LHCN-M2 (cell line): ENCODE results near the gene SYNE2. TPM values are rescaled to one million over a fixed set of nuclear protein-coding genes. Genes with fewer than 3 reads are reported as not detected.
"Not testable (repeated sequence)": the region's sequence is repeated elsewhere in the genome, so short reads cannot be mapped to it uniquely, and the experiment has no call there.

Experiments used
- DNase-seq: peaks from one replicate; pipeline ENCODE4 v3.0.0-alpha.2; 2012; ENCODE audit warnings: low read depth
- polyA plus RNA-seq: library from polyadenylated mRNA; unstranded; fragments of >200 nt; gene quantifications from one replicate; pipeline ENCODE4 v1.2.1, GENCODE V29; 2012; ENCODE audit warnings: missing spikeins
- total RNA-seq: library from RNA; depleted of rRNA; stranded (reverse); fragments of >200 nt; gene quantifications from 2 replicates; pipeline ENCODE4 v1.2.3, GENCODE V29; 2014; rRNA removed

Gene SYNE2, protein sequence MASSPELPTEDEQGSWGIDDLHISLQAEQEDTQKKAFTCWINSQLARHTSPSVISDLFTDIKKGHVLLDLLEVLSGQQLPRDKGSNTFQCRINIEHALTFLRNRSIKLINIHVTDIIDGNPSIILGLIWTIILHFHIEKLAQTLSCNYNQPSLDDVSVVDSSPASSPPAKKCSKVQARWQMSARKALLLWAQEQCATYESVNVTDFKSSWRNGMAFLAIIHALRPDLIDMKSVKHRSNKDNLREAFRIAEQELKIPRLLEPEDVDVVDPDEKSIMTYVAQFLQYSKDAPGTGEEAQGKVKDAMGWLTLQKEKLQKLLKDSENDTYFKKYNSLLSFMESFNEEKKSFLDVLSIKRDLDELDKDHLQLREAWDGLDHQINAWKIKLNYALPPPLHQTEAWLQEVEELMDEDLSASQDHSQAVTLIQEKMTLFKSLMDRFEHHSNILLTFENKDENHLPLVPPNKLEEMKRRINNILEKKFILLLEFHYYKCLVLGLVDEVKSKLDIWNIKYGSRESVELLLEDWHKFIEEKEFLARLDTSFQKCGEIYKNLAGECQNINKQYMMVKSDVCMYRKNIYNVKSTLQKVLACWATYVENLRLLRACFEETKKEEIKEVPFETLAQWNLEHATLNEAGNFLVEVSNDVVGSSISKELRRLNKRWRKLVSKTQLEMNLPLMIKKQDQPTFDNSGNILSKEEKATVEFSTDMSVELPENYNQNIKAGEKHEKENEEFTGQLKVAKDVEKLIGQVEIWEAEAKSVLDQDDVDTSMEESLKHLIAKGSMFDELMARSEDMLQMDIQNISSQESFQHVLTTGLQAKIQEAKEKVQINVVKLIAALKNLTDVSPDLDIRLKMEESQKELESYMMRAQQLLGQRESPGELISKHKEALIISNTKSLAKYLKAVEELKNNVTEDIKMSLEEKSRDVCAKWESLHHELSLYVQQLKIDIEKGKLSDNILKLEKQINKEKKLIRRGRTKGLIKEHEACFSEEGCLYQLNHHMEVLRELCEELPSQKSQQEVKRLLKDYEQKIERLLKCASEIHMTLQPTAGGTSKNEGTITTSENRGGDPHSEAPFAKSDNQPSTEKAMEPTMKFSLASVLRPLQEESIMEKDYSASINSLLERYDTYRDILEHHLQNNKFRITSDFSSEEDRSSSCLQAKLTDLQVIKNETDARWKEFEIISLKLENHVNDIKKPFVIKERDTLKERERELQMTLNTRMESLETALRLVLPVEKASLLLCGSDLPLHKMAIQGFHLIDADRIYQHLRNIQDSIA (N-terminal part only)
- 11.8 and 14.8 TPM in 2 replicates for total RNA-seq
- polyA plus RNA-seq = 2.1 TPM

DNA sequence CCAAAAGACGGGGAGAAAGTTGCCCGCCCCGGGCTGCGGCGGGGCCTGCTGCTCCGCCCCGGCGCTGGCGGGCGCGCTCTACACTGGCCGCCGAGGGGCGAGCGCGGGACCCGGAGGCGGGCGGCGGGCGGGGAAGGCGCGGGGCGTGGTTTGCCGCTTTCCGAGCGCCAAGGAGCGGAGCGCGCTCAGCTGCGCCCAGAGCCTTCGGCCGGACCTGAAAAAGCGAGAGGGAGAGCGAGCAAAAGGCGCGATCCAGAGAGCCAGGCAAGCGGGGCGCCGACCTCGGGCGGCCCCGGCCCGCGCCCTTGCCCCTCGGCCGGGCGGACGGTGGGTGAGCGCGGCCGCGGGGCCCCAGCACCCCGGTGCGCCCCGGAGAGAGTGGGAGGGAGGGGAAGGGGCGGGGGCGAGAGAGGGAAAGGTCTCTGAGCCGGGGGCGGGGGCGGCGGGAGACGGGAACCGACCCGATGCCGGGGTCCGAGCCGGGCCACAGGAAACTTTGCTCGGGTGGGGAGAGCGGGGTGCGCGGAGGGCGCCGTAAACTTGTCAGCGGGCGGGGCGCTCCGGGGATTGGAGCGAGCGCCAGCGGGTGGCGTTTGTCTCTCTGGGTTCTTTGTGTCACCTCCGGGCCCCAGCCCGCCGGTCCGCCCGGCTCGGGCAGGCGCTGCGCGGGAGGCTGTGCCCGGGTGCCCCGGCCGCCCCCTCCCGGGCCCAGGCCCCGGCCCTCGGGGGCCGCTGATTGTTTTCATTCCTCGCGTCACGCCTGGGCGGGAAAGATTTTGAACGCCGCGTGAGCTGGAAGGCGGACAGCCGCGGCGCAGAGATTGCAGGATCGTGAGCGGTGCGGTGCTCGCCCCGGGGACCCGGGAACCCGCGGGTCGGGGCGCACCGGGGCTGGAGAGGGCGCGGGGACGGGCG is at the start of gene SYNE2:
TSS of gene SYNE2 (plus strand) at position 188 of the 915 bp plus-strand sequence. CDS start 56,145 bp downstream, outside the sequence.
- DNase-seq = peak; percentile 68

DNA sequence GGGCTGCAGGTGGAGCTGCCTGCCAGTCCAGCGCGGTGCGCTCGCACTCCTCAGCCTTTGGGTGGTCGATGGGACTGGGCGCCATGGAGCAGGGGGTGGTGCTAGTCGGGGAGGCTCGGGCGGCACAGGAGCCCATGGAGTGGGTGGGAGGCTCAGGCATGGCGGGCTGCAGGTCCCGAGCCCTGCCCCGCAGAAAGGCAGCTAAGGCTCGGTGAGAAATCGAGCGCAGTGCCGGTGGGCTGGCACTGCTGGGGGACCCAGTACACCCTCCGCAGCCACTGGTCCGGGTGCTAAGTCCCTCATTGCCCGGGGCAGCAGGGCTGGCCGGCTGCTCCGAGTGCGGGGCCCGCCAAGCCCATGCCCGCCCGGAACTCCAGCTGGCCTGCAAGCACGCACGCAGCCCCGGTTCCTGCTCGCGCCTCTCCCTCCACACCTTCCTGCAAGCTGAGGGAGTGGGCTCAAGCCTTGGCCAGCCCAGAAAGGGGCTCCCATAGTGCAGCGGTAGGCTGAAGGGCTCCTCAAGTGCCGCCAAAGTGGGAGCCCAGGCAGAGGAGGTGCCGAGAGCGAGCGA is 49.5 kb upstream of the SYNE2 start:
- DNase-seq = not testable (repeated sequence)

- DNase-seq = not testable (repeated sequence)
Measured at GRCh38 chr14:63806064-63806463, 46.7 kb upstream of the SYNE2 start.

DNA sequence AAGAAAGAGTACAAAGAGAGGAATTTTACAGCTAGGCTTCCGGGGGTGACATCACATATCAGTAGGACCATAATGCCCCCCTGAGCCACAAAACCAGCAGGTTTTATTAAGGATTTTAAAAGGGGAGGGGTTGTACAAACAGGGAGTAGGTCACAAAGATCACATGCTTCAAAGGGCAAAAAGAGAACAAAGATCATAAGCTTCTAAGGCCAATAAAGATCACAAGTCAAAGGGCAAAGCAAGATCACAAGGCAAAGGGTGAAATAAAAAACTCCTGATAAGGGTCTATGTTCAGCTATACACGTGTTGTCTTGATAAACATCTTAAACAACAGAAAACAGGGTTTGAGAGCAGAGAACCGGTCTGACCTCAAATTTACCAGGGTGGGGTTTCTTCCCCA is 41.1 kb upstream of the SYNE2 start:
- DNase-seq = not testable (repeated sequence)

DNA sequence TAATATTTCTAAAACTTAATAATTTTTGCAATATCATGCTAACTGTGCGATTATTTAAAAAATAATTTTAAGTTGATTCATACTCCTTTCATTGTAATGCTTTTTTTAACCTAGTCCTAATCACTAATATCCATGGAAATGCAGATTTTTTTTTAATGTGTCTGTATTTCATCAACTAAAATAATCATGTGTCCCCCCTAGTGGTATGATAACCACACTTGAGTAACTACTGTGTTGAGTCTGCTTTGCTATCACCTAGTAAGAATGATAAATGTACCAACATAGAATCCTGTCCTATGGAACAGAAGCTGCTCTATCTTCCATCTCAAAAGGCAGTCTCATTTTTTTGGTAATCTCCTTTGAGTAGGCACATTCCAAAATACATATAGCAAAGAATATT is 19.1 kb upstream of the SYNE2 start:
- no peak for DNase-seq

- no peak for DNase-seq
Measured at GRCh38 chr14:63840981-63841380, 11.8 kb upstream of the SYNE2 start.

GRCh38 chr14:63843796-63844195 is 9.0 kb upstream of the SYNE2 start:
- no peak for DNase-seq

- no peak for DNase-seq
Measured at GRCh38 chr14:63848890-63849289, 3.9 kb upstream of the SYNE2 start.

DNA sequence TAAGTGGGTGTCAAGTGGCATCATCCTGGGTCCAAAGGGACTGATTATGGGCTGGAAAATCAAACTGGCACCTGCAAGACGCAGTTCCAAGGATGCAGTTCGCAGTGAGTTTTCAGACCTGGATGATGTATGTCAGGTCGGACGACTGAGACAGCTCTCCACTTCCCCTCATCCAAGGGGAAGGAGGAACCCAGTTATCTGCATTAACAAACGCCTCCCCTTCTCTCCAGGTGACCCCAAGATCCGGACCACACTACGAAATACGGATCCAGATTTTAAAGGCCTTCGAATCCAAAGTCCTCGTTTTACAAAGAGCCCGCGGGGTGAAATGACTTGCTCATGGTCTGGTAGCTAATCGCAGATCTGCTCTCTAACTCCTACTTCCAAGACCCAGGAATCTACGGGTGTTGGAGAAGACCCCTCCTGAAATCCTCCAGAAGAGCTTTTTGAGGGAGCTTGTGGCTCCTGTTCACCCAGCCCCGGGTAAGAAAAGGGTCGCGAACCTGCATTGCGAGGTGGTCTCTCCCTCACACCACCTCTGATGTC is 460 bp upstream of the SYNE2 start:
- no peak for DNase-seq

DNA sequence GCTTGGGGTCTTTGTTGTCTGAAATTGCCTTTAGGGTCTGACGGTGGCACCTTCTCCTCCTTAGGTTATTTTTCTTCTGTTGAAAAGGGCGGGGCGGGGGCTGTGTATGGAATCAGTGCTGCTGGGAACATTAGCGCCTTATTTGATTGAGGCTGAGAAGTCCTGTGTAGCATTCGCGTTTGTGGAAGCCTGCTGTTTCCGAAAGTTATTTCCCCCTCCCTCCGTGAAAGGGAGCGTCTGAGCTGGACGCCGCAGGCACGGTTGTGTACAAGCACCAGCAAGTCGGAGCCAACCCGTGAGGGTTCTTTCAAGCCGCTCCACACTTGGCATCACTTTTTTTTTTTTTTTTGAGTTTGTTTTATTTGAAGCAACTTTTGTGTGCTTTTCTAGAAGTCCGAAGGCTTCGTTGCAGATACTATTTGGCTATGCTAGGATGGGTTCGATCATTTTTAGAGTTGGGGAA is 1.1 kb downstream of the SYNE2 start:
- DNase-seq = peak; percentile 42

DNA sequence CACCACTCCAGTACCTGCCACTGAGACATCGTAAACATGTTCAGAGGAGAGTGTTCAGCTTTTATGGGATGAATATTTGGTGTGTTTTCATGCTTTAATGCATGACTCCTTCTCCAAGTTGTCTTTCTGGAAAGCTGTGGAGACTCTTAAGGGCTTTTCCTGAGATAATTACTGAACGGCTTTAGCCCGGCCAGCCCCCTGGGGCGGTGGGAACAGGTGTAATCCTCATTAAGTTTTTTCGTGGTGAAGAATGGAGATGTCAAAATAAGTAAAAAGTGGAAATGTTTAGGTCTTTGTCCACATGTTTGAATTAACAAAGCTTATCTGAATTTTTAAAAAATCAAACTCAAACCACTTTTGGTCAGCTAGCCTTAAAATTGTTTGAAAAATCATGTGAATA is 1.5 kb downstream of the SYNE2 start:
- DNase-seq = no peak

DNA sequence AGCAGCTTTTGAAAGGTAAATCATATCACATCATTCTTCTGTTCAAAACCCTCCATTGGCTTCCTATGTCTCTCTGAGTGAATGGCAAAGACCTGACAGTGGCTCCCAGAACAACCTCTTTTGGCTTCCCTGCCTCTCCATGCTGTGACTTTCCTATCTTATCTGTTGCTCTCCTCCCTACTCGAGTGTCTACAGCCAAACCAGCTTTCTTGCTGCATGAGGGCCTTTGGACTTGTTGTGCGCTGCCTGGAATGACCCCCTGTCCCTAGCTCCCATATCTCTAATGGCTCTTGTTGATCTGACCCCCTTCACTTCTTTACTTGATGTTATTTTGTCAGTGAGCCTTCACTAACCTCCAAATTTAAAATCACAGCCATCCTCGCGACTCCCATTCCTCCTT is 2.5 kb downstream of the SYNE2 start:
- DNase-seq = no peak

- DNase-seq = peak; percentile 71
Measured at GRCh38 chr14:63857466-63858030, 4.7 kb downstream of the SYNE2 start.

DNA sequence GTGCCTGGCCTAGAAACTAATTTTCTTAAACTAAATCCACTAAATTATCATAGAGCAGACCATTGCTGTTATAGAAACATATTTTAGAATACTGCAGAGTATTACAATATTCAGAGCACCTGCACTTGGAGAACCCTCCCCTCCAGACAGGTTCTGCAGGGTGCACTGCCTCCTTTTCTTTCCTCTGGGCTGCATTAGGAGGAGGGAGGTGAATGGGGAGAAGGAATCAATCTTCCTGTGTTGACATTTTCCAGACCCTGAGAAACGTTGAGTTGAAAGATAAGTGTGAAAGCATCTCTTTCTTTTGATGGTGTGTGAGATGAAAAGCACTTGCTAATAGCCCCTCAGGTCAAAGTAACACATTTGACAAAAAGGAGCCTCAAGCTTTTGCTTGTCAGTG is 7.3 kb downstream of the SYNE2 start:
- no peak for DNase-seq

GRCh38 chr14:63862163-63862562 is 9.4 kb downstream of the SYNE2 start:
- DNase-seq = no peak

DNA sequence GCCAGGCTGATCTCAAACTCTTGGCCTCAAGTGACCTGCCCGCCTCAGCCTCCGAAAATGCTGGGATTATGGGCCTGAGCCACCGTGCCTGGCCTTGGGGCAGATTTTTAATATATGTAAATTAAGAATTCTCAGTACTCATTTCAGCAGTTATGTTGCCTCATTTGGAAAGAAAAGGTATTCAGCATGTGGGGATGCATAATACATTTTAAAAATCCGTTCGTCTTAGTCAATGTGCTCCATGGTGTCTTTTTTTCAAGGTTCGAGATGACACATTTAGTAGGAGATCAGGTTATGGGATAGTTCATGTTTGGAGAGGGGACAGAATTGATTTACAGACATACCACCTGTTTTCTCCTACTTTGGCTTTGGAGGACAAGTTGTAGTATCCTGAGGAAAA is 10.2 kb downstream of the SYNE2 start:
- DNase-seq = peak; percentile 36

DNA sequence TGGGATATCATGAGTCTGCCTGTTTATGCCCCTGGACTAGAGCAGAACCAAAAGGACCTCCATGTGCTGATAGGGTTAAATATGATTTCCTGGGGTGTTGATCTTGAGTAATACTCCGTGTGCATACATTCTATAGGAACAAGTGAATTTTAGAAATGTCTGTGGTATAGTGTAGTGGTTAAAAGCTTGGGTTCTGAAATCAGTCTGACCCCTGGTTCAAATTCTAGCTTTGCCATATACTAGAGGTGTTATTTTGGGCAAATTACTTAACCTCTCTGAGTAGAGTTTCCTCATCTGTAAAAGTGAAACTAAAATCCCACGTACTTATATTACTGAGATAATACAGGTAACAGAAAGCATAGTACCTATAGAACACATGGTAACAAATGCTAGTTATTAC is 12.0 kb downstream of the SYNE2 start:
- not testable (repeated sequence) for DNase-seq

- no peak for DNase-seq
Measured at GRCh38 chr14:63867933-63868921, 15.4 kb downstream of the SYNE2 start.
